HG03378 (cell line): ENCODE measurements around the gene ANKRD13B.

ENCODE experiments used
- ATAC-seq: cut with Tn5 transposase; IDR thresholded peaks from one replicate; pipeline ENCODE4 v1.9.1; 2021; ENCODE audit warnings: mild to moderate bottlenecking, moderate library complexity; ENCODE audit not compliant: unreplicated experiment

ANKRD13B gene

GRCh38 chr17:29568331-29569244 lies 24.3 kb upstream of the ANKRD13B start, which contains the start of gene TP53I13:
TSS of gene TP53I13 (plus strand) at chr17:29568701. CDS start at chr17:29568759, 58 bp downstream.
- peak; percentile 22 for ATAC-seq

GRCh38 chr17:29569245-29569950 lies 23.5 kb upstream of the ANKRD13B start:
- ATAC-seq: no peak

DNA sequence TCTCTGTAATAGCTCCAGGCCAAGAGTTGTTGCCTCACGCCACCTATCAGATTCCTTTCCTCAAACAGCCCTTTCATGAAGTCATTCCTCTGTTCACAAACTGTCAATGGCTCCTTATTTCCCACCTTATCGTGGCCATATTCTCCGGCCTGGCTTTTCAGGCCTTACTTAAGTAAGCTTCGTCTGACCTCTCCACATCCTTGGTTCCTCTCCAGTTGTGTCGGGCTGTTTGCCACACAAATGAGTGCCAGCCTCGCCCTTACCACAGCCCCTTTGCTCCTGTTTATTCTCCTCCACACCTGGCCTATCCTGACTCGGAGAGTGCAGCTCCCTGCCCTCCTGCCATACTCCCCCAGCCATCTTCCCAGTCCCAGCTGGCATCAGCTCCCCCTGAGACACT lies 22.4 kb upstream of the ANKRD13B start:
- no peak for ATAC-seq

- ATAC-seq: no peak
These were observed 21.4 kb upstream of the ANKRD13B start for GRCh38 chr17:29571486-29571882.

DNA sequence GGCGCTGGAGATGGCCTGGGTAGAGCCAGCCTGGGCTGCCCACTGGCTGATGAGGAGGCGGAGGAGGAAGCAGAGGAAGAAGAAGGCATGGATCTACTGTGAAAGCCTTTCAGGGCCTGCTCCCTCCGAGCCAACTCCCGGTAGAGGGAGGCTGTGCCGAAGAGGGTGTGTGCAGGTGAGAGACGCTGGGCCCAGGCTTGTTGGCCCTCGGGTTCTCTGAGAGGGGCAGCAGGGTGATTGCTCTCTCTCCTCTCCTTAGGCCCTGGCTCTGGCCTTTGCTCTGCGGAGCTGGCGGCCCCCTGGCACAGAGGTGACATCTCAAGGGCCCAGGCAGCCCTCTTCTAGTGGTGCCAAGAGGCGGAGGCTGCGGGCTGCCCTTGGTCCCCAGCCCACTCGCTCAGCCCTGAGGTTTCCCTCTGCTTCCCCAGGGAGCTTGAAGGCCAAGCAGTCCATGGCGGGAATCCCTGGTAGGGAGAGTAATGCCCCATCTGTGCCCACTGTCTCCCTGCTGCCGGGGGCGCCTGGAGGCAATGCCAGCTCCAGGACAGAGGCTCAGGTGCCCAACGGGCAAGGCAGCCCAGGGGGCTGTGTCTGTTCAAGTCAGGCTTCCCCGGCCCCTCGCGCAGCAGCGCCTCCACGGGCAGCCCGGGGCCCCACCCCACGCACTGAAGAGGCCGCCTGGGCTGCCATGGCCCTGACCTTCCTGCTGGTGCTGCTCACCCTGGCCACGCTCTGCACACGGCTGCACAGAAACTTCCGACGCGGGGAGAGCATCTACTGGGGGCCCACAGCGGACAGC lies 20.9 kb upstream of the ANKRD13B start:
- ATAC-seq: no peak

DNA sequence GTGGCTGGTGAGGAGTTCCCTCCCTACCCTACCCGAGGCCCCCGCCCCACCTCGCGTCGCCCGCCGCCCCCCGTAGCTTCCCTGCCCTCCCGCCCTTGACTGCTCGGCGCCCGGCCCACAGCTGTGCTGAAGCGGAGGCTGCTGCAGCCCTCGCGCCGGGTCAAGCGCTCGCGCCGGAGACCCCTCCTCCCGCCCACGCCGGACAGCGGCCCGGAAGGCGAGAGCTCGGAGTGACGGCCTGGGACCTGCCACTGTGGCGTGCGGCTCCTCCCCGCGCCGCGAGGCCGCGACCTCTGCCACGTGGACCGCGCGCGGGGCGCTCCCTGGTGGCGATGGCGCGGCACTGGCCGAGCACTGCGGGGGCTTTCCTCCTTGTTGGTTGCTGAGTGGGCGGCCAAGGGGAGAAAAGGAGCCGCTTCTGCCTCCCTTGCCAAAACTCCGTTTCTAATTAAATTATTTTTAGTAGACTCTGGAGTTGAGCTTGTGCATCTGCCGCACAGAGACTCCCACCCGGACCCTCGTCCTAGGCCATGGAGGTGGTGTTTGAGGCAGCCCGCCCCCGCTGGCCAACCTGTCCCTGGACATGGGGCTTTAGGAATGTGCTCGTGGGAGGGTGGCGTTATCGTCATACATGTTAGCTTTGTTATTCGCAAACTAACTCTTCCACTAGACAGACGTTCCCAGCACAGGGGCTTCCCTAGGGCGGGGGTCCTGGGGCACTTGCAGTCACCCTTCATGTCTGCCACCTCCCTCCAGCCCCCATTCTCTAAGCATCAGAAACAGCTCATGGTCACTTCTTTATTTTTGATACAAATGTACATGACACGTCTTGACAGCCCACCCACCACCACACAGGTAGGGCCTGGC lies 20.0 kb upstream of the ANKRD13B start:
- no peak for ATAC-seq

DNA sequence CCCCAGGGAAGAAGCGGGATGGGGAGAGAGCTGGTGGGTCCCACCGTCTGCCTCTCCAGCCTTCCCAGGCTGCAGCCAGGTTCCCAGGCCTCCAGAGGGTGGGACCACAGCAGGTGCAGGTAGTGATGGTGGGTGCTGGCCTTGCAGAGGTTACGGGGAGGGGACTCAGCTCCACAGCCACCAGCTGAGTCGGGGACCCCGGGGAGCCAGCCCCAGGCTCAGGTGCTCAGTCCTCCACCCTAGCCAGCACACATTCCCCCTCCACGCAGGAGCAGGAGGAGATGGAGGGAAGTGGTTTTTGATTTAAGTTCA lies 19.4 kb upstream of the ANKRD13B start:
- no peak for ATAC-seq

GRCh38 chr17:29573871-29574731 lies 18.8 kb upstream of the ANKRD13B start:
- ATAC-seq: no peak

- no peak for ATAC-seq
These were observed 18.0 kb upstream of the ANKRD13B start for GRCh38 chr17:29574732-29575510.

- ATAC-seq: no peak
These were observed 17.3 kb upstream of the ANKRD13B start for GRCh38 chr17:29575511-29576213.

- ATAC-seq: no peak
These were observed 16.5 kb upstream of the ANKRD13B start for GRCh38 chr17:29576214-29577000.

GRCh38 chr17:29577001-29577370 lies 15.9 kb upstream of the ANKRD13B start:
- no peak for ATAC-seq

DNA sequence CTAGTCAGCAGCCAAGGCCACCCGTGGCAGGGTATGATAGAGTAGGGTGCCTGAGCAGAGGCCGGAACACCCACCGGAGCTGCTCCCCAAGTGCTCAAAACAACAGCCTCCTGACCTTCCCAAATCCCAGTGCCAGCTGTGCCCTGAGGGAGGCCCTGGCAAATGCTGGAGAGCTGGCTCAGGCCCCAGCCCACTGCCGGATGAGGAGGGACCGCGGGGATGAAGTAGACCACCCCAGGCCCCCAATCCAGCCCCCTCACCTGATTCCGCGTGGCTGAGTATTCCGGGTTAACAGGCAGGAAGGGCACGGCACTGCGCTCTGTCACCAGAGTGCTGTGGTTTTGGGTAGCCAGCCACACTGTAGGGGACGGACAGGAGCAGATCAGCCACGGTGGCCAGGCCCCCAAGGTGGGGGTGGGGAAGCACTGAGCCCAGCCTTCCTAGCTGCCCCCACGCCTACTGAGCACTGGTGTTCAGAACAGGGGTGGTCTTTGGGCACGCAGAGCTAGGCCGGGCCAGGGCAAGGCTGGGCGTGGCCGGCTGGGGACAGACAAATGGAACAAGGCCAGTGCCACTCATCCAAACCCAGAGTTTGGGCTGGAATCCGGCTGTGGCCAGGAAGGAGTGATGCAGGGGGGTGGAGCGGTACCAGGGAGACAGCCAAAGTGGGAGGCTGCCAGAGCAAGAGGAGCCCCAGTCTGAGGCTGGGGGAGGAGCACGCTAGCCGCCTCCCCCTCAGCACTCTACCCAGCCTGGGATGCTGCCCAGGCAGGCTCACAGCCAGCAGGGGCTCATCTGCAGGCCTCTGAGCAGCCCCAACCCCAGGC lies 15.3 kb upstream of the ANKRD13B start:
- no peak for ATAC-seq

- no peak for ATAC-seq
These were observed 14.1 kb upstream of the ANKRD13B start for GRCh38 chr17:29578626-29579485.
